OCI-LY3 (cell line): Measurements from ENCODE around the gene GRIFIN.

Experiments used
- CTCF ChIP-seq: fragments of 200-600, 300-600 bp; sonication (generic); IDR thresholded peaks from 2 replicates; pipeline ENCODE4 v1.5.1; 2014; ENCODE audit warnings: antibody characterized with exemption, low read length, low read depth
- EZH2phosphoT487 ChIP-seq: fragments of 200-600 bp; shearing (Covaris generic); IDR thresholded peaks from 2 replicates; pipeline ENCODE4 v1.6.1; 2018; ENCODE audit warnings: antibody characterized with exemption, mixed run types, low read depth

GRCh38 chr7:2517026-2517425 lies 40.8 kb upstream of the GRIFIN start:
- TF ChIP-seq CTCF (no peak), EZH2phosphoT487 (no peak)
